ENCODE results near the gene HADH. TPM values are rescaled to one million over a fixed set of nuclear protein-coding genes. Genes with fewer than 3 reads are reported as not detected.
"Not testable (repeated sequence)": the region's sequence is repeated elsewhere in the genome, so short reads cannot be mapped to it uniquely, and the experiment has no call there.

HADH gene
- total RNA-seq, 3 donors from 2014 or later: 21.1 to 26.4 (median 22.5) TPM

DNA sequence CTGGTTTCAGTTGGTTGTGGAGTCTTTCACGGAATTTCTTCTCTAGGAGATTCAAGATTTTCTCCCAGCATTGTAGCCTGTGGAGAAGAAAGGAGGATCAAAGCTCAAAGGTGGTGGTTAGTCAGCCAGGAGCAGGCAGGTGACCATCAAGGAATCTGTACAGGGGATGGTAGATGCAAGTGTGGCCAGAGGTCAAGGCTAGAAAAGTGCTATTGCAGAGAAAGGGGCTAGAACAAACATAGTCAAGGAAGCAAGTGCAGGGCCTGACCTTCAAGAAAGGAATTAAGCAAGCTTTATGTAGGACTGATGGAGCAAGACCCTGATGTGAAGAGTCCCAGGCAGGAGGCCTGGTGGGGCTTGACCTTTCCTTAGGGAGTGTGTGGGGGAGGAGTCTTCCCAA lies 16.1 kb downstream of the HADH start:
- peaks cover 24% of the 10 kb centered on the region for H3K4me1 Mint-ChIP-seq (ENCODE audit: low read depth)
- peaks cover 11% of the 10 kb centered on the region for H3K36me3 Mint-ChIP-seq (ENCODE audit: insufficient read depth)
- no peaks in the 10 kb centered on the region for H3K9me3 Mint-ChIP-seq
- no peak overlapping the region for H3K4me3 Mint-ChIP-seq
- ATAC-seq (no peak), DNase-seq (no peak)
- H3K27me3 Mint-ChIP-seq (ENCODE audit: low read depth): no peaks in the 10 kb centered on the region

DNA sequence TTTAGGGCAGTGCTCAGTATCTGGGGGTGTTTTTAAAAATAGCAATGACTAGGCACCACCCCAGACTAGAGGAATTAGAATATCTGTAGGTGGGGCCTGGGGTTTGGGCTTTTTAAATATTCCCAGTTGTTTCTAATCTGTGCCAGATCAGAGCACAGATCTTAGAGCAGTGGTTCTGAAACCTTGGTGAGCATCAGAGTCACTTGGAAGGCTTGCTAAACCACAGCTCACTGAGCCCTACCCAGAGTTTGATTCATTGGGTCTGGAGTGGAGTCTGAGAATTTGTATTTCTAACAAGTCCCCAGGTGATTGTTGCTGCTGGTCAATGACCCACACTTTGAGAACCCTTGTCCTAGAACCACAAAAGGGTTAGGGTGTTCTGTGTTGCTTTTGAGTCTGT lies 16.7 kb downstream of the HADH start:
- no peak overlapping the region for H3K4me3 Mint-ChIP-seq
- H3K36me3 Mint-ChIP-seq (ENCODE audit: insufficient read depth): peaks cover 12% of the 10 kb centered on the region
- DNase-seq (no peak), ATAC-seq (peak in 1 of 2 donors; percentile 90)
- peaks cover 24% of the 10 kb centered on the region for H3K4me1 Mint-ChIP-seq (ENCODE audit: low read depth)
- no peaks in the 10 kb centered on the region for H3K27me3 Mint-ChIP-seq (ENCODE audit: low read depth)
- no peaks in the 10 kb centered on the region for H3K9me3 Mint-ChIP-seq

DNA sequence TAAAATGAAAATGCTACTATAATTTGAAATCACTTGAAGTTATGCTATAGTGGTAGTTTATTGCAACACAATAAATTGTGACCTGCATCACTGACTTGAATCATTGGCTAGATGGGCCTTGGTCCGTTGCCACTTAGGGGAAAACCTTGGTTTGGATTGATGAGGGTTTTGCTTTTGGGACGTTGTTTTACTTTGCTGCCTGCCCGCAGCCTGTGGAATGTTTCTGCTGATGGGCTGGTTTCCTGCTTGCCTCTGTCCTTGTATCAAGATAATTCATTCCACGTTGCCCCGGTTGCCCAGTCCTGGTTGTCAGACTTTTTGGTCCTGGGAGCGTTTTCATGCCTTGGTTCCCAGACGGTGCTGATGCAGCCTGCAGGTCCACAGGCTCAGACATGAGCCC lies 18.3 kb downstream of the HADH start:
- Mint-ChIP-seq H3K27me3 (ENCODE audit: low read depth) (no peaks in the 10 kb centered on the region), H3K4me3 (no peak overlapping the region), H3K9me3 (no peaks in the 10 kb centered on the region), H3K36me3 (ENCODE audit: insufficient read depth) (peaks cover 16% of the 10 kb centered on the region), H3K4me1 (ENCODE audit: low read depth) (peaks cover 19% of the 10 kb centered on the region)
- ATAC-seq (no peak), DNase-seq (no peak)

DNA sequence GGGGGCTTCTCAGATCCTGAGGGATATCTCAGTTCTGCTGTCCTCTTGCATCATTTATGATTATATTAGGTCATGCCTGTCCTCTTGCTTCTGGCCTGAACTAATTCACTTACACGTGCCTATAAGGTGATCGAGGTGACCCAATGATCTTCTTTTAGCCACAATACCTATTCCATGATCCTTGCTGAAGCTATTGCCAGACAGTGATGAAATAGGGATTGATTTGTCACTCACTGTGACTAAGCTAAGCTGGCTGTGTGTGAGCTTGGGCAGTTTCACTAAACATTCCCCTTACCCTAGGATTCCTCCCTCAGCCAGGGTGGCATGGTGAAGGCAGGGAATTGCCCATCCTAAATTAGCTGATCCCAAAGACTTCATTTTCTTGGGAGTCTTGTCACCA lies 19.0 kb downstream of the HADH start:
- Mint-ChIP-seq H3K9me3 (no peaks in the 10 kb centered on the region), H3K36me3 (ENCODE audit: insufficient read depth) (peaks cover 16% of the 10 kb centered on the region), H3K4me3 (no peak overlapping the region), H3K4me1 (ENCODE audit: low read depth) (peaks cover 14% of the 10 kb centered on the region), H3K27me3 (ENCODE audit: low read depth) (no peaks in the 10 kb centered on the region)
- ATAC-seq (no peak), DNase-seq (no peak)

DNA sequence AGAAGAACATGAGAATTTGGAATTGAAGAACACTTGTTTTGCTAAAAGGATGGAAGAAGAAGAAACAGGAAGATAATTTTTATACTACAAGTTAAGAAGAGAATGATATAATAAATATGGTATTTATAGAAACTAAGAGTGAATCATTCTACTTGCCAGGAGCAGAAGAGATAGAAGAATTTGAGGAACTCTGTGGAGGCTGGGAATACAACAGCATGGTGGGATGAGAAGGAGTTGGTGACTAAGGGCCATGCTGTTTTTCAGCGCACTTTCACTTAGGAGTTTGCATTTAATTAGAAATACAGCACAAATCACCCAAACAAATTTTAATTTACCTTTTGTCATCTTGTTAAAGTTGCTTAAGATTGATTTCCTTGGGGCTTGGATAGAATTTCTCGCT lies 20.5 kb downstream of the HADH start:
- DNase-seq (no peak), ATAC-seq (no peak)
- Mint-ChIP-seq H3K36me3 (ENCODE audit: insufficient read depth) (peaks cover 19% of the 10 kb centered on the region), H3K4me3 (no peak overlapping the region), H3K9me3 (no peaks in the 10 kb centered on the region), H3K27me3 (ENCODE audit: low read depth) (no peaks in the 10 kb centered on the region), H3K4me1 (ENCODE audit: low read depth) (peaks cover 3% of the 10 kb centered on the region)

DNA sequence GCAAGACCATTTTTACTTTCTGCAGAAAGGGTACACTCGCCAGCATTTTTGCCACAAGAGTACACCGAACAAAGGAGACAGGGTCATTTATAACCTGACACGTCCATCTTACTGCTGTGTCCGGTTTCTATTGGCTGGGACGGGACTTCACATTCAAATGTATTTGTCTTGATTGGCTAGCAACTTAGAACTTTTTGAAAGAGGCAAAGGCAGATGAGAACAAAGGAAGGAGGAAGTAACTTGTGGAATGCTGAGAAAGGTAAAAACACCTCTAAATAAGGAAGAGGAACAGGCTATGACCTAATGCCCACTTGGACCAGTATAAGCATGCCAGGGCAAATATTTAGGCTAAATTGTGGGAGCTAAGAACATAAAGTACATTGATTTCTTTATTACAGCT lies 22.7 kb downstream of the HADH start:
- not testable (repeated sequence) for H3K4me1 Mint-ChIP-seq (ENCODE audit: low read depth); ATAC-seq; H3K9me3 Mint-ChIP-seq; DNase-seq; H3K4me3 Mint-ChIP-seq; H3K27me3 Mint-ChIP-seq (ENCODE audit: low read depth)
- H3K36me3 Mint-ChIP-seq (ENCODE audit: insufficient read depth): peaks cover 26% of the 10 kb centered on the region

DNA sequence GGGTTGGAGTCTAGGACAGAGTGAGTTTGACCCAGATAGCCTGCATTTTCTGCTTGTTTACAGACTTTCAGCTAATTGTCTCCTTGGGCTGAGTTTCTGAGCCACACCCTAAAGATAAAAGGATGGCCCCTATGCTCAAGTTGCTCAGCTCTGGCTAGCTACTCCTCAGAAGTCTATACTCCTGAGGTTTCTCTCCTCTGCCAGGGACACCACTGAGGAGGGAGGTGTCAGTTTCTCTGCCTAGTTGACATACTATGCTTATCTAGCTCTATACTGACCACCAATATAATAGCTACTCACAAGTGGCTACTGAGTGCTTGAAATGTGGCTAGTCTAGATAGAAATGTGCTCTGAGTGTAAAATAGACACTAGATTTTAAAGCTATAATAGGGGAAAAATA lies 23.6 kb downstream of the HADH start:
- H3K4me3 Mint-ChIP-seq: no peak overlapping the region
- no peaks in the 10 kb centered on the region for H3K27me3 Mint-ChIP-seq (ENCODE audit: low read depth)
- H3K4me1 Mint-ChIP-seq (ENCODE audit: low read depth): no peaks in the 10 kb centered on the region
- no peaks in the 10 kb centered on the region for H3K9me3 Mint-ChIP-seq
- DNase-seq (no peak), ATAC-seq (no peak)
- H3K36me3 Mint-ChIP-seq (ENCODE audit: insufficient read depth): peaks cover 26% of the 10 kb centered on the region

DNA sequence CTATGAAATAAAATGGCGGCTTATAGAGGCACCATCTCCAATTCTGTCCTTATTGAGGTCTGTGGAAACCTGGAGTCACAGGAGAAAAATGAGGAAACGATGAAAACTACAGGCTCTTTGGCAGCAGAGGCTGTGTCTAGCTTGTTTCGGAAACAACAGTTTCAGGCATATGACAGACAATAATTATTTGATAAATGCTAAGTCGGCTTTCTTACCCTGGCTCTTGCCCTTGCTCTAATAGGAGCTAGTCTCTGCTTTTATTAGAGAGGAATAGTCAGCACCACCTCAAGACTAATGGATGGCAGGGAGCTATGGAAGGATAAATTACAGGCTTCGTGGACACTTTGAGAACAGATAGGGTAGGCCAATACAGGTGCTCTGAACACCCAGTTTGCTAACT lies 24.3 kb downstream of the HADH start:
- peaks cover 28% of the 10 kb centered on the region for H3K36me3 Mint-ChIP-seq (ENCODE audit: insufficient read depth)
- no peak for DNase-seq

DNA sequence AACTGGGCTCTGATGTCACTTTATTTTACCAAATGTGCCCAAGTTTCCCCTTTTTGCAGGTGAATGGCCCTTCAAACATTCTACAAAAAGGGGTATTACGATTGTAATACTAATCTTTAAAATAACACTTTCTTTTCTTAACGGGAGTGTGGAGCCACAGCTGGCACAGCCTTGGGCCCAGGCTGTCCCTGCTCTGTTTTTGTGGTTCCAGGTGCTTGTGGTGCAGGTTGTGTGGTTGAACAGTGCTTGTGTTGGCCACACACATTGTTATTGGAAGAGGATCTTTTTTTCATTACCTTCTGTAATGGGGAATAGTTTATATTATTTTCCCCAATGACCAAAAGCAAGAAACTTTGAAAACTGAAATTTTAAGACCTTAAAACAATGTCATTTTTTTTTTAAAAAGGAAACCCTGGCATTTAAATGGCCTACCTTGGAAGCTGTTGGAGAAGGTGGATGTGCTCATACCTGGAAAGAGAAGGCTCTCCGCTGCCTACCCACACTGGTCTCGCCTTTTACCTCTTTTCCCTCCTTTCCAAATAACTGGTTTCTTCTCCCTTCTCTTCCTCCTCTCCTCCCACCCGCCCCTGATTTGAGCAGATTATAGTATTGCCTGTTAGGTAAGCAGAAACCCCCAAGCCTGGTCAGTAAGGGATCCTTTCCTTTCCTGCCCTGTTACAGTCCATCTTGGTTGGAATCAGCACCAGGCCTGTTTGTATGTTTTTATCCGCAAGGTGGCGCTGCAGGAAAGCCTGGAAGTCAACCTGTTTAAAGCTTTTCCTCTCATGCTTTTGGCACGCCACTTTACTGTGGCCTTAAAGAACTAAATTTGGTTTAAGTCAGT lies 28.6 kb downstream of the HADH start:
- Mint-ChIP-seq H3K9me3 (no peaks in the 10 kb centered on the region), H3K4me3 (no peak overlapping the region), H3K4me1 (ENCODE audit: low read depth) (peaks cover 11% of the 10 kb centered on the region), H3K36me3 (ENCODE audit: insufficient read depth) (peaks cover 21% of the 10 kb centered on the region), H3K27me3 (ENCODE audit: low read depth) (no peaks in the 10 kb centered on the region)
- DNase-seq: peak; percentile 86
- ATAC-seq: peak; percentile 50 to 82

More for the DNA sequence above, 24.3 kb downstream of the HADH start:
- no peak for ATAC-seq
- Mint-ChIP-seq H3K4me1 (ENCODE audit: low read depth) (peaks cover 4% of the 10 kb centered on the region), H3K9me3 (no peaks in the 10 kb centered on the region), H3K4me3 (no peak overlapping the region), H3K27me3 (ENCODE audit: low read depth) (no peaks in the 10 kb centered on the region)

DNA sequence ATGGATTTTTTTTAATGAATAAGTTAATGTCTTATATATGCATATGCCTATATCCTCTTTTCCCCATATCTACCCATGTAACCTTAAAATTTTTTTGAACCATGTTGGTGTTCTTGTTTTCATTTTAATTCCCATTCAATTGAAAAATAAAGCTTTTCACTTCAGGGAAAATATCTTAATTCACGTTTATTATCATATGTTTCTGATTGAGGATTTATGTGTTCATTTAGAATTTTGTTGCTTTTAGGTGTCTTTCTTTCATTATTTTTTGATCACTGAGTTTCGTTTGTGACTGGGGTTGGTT lies 29.1 kb downstream of the HADH start:
- Mint-ChIP-seq H3K27me3 (ENCODE audit: low read depth) (no peaks in the 10 kb centered on the region), H3K4me1 (ENCODE audit: low read depth) (peaks cover 11% of the 10 kb centered on the region), H3K4me3 (no peak overlapping the region), H3K9me3 (no peaks in the 10 kb centered on the region), H3K36me3 (ENCODE audit: insufficient read depth) (peaks cover 25% of the 10 kb centered on the region)
- no peak for DNase-seq
- no peak for ATAC-seq

DNA sequence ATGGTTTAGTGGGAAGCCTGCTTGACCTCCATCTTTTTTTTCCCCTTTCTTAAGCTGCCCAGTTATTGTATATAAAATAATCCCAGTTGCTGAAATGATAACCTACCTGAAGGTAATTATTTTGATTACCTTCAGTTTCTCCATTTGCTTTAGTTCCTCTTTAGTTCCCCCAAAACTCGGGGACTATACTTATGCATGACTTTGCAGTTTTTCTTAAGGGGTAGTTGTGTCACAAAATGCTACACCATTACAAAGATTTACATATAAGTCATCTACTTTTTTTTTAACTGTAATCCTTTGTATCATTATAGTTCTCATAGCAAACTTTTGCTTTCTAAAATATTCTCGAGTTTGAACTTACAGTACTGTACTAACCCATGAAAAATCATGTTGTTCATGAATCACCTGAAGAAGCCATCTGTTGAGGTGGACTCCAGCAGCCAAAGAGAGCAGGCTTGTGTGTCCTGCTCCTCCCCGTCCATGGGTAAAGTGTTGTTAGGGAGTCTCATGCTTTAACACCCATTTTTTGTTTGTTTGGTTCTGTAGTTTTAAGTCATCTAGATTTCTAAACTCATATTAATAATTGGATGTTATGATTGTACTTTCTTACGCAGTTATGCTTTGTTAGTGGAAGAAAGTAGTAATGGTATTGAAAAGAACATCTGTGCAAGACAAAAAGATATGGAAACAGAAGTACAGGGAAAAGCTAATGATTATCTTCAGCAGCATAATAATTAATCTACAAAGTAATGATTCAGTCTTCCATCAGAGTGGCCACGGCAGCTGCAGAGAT lies 34.6 kb downstream of the HADH start:
- Mint-ChIP-seq H3K36me3 (ENCODE audit: insufficient read depth) (peaks cover 29% of the 10 kb centered on the region), H3K4me3 (no peak overlapping the region), H3K4me1 (ENCODE audit: low read depth) (peaks cover 12% of the 10 kb centered on the region), H3K27me3 (ENCODE audit: low read depth) (no peaks in the 10 kb centered on the region), H3K9me3 (no peaks in the 10 kb centered on the region)
- DNase-seq (no peak), ATAC-seq (no peak)

DNA sequence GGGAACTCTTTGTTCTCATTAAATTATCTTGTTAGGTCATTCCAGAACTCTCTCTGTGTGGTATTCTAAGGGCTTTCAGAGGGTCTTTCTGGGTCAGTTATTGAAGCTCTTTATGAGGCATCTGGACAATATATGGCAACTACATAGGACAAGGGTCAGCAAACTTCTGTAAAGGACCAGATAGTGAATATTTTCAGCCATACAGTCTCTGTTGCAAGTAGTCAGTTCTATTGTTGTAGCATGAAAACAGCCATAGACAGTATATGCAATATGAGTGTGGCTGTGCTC lies 35.1 kb downstream of the HADH start:
- H3K4me3 Mint-ChIP-seq: no peak overlapping the region
- ATAC-seq: no peak
- no peaks in the 10 kb centered on the region for H3K27me3 Mint-ChIP-seq (ENCODE audit: low read depth)
- no peaks in the 10 kb centered on the region for H3K9me3 Mint-ChIP-seq
- no peak for DNase-seq
- H3K4me1 Mint-ChIP-seq (ENCODE audit: low read depth): peaks cover 13% of the 10 kb centered on the region
- H3K36me3 Mint-ChIP-seq (ENCODE audit: insufficient read depth): peaks cover 29% of the 10 kb centered on the region

DNA sequence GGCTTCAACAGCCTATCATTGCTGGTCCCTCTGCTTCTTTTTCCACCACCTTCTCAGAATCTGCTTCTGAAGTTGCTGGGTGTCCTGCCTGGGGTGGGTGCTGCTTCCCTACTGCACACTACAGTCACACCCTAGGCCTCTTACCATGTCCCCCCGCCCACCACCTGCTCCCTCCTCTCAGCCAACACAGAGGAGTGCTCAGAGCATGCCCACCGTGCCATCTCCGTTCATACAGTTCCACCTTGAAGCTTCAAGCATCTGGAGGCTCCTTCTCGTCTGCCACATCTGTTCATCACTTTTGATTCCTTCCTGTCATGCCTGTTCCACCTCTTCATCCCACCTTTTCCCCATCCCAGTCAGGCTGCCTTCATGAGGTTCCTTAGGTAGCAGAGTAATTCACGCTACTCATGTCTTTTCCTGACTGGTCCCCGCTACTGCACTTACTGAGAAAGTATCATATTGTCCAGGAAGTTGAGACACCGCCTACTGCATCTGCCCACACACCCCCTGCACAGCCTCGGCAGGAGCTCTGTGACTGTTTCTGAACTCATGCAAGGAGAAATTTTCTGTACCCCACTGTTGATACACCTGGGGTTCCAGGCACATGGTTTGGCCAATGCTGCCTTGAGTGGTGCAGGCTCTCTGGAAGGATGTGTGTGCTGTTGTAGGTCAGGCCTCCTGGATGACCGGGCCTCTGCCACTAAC lies 39.5 kb downstream of the HADH start:
- DNase-seq (peak; percentile 54), ATAC-seq (peak; percentile 30 to 34)
- H3K9me3 Mint-ChIP-seq: no peaks in the 10 kb centered on the region
- no peaks in the 10 kb centered on the region for H3K27me3 Mint-ChIP-seq (ENCODE audit: low read depth)
- H3K4me1 Mint-ChIP-seq (ENCODE audit: low read depth): peaks cover 46% of the 10 kb centered on the region
- peak overlapping the region; percentile 9 for H3K4me3 Mint-ChIP-seq
- H3K36me3 Mint-ChIP-seq (ENCODE audit: insufficient read depth): peaks cover 18% of the 10 kb centered on the region

DNA sequence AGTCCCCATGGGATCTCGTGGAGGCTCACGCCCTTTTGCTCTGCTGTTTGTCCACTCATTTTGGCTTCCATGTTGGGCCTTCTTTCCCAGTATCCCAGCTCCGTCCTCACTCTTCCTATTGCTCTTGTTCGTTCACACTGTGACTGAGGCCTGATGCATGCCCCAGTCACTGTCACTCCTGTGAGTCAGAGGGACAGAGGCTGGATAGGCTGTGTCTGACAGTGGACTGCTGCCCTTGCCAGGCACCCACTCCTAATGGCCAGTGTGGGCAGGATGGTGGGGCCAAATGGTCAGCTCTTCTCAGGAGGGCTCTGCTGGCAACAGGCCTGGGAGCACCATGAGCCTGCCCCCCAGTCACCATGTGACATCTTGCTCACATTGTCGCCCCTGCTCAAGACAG lies 40.0 kb downstream of the HADH start:
- peak; percentile 38 to 41 for ATAC-seq
- Mint-ChIP-seq H3K4me1 (ENCODE audit: low read depth) (peaks cover 52% of the 10 kb centered on the region), H3K36me3 (ENCODE audit: insufficient read depth) (peaks cover 20% of the 10 kb centered on the region), H3K9me3 (no peaks in the 10 kb centered on the region), H3K27me3 (ENCODE audit: low read depth) (no peaks in the 10 kb centered on the region), H3K4me3 (no peak overlapping the region)
- no peak for DNase-seq

DNA sequence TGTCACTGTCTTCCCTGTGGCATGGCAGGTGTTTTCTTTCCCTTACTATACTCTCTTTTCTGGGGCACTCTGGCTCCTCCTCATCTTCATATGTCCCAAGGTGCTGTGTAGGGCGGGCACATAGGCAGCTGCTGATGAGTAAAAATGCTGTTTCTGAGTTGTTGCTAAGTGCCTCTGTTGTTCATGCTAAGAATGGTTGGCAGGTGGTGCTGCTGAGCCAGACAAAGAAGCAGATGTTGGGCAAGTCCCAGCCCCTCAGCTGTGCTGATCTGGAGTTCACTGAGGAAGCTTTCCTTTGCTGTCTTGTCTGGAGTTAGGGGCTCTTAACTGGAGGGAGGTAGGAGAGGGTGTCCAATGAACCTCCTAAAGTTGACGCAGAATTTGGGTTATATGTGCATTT lies 40.6 kb downstream of the HADH start:
- Mint-ChIP-seq H3K36me3 (ENCODE audit: insufficient read depth) (peaks cover 16% of the 10 kb centered on the region), H3K4me3 (peak overlapping the region; percentile 31), H3K27me3 (ENCODE audit: low read depth) (no peaks in the 10 kb centered on the region), H3K4me1 (ENCODE audit: low read depth) (peaks cover 55% of the 10 kb centered on the region), H3K9me3 (no peaks in the 10 kb centered on the region)
- ATAC-seq: peak; percentile 83
- DNase-seq: peak; percentile 64

All from activated T-cell treated with anti-CD3 and anti-CD28 coated beads, Interleukin-2, amount 50 U/mL, for 4 hours (primary cell).